GM23338 (cell line): ENCODE measurements around the gene REXO5. TPM values are rescaled to one million over a fixed set of nuclear protein-coding genes. Genes with fewer than 3 reads are reported as not detected.

Experiments
- ATAC-seq: fragments of 200-7000 bp; cut with Tn5 transposase; 3 replicates; pipeline ENCODE4 v1.9.1; 2020
- DNase-seq: peaks from one replicate; pipeline ENCODE4 v3.0.0-alpha.2; 2015; ENCODE audit warnings: low spot score
- H2AFZ ChIP-seq: fragments of 200-600 bp; sonication (generic); 2 replicates; pipeline ENCODE4 v1.8.0; 2016; ENCODE audit warnings: antibody characterized with exemption, mild to moderate bottlenecking, moderate library complexity
- H3F3A ChIP-seq: fragments of 200-600 bp; sonication (generic); replicated peaks from 2 replicates; pipeline ENCODE4 v1.8.0; 2017; ENCODE audit warnings: antibody characterized with exemption, mixed run types, low read depth
- H3K27ac ChIP-seq: fragments of 200-600 bp; sonication (generic); 2 replicates; pipeline ENCODE4 v1.6.1; 2016; ENCODE audit warnings: low read depth
- H3K27me3 ChIP-seq: fragments of 200-600 bp; sonication (generic); 2 replicates; pipeline ENCODE4 v1.8.0; 2016; ENCODE audit warnings: mild to moderate bottlenecking, mixed run types, moderate library complexity; ENCODE audit not compliant: insufficient read depth
- H3K36me3 ChIP-seq: fragments of 200-600 bp; sonication (generic); 2 replicates; pipeline ENCODE4 v1.8.0; 2016; ENCODE audit warnings: mild to moderate bottlenecking; ENCODE audit not compliant: insufficient read depth
- H3K4me1 ChIP-seq: fragments of 200-600 bp; sonication (generic); 2 replicates; pipeline ENCODE4 v1.8.0; 2016; ENCODE audit warnings: mild to moderate bottlenecking, moderate library complexity; ENCODE audit not compliant: insufficient read depth
- H3K4me2 ChIP-seq: fragments of 200-600 bp; sonication (generic); 2 replicates; pipeline ENCODE4 v1.7.1; 2017; ENCODE audit warnings: mixed run types
- H3K4me3 ChIP-seq: fragments of 200-600 bp; sonication (generic); 2 replicates; pipeline ENCODE4 v1.6.1; 2016; ENCODE audit warnings: mixed run types
- H3K79me2 ChIP-seq: fragments of 200-600 bp; sonication (generic); replicated peaks from 2 replicates; pipeline ENCODE4 v1.8.0; 2017; ENCODE audit warnings: mild to moderate bottlenecking; ENCODE audit not compliant: insufficient read depth
- H3K9me2 ChIP-seq: fragments of 200-600 bp; sonication (generic); 2 replicates; pipeline ENCODE4 v1.8.0; 2017; ENCODE audit not compliant: insufficient read depth
- H4K20me1 ChIP-seq: fragments of 200-600 bp; sonication (generic); replicated peaks from 2 replicates; pipeline ENCODE4 v1.8.0; 2017; ENCODE audit warnings: mild to moderate bottlenecking; ENCODE audit not compliant: insufficient read depth
- H3K27ac Mint-ChIP-seq: 2 replicates; pipeline ENCODE4 v1.8.0; 2020; ENCODE audit warnings: inconsistent platforms, mild to moderate bottlenecking, moderate library complexity, mixed read lengths
- H3K27me3 Mint-ChIP-seq: 3 replicates; pipeline ENCODE4 v1.8.0; 2022; ENCODE audit warnings: low read depth, mild to moderate bottlenecking, moderate library complexity, mixed read lengths, inconsistent platforms; ENCODE audit not compliant: insufficient read depth, poor library complexity
- H3K36me3 Mint-ChIP-seq: 3 replicates; pipeline ENCODE4 v1.8.0; 2021; ENCODE audit warnings: low read depth, mild to moderate bottlenecking, inconsistent platforms, moderate library complexity, mixed read lengths
- H3K4me1 Mint-ChIP-seq: 3 replicates; pipeline ENCODE4 v1.8.0; 2020; ENCODE audit warnings: mild to moderate bottlenecking, inconsistent platforms, mixed read lengths
- H3K4me3 Mint-ChIP-seq: 3 replicates; pipeline ENCODE4 v1.8.0; 2021; ENCODE audit warnings: moderate library complexity, mild to moderate bottlenecking, inconsistent platforms, mixed read lengths
- H3K9me3 Mint-ChIP-seq: 3 replicates; pipeline ENCODE4 v1.8.0; 2020; ENCODE audit warnings: moderate library complexity, mild to moderate bottlenecking, inconsistent platforms, mixed read lengths
- CTCF ChIP-seq, 2 experiments: fragments of 200-600 bp in 1 of 2; sonication (generic) in 1 of 2; conservative IDR thresholded peaks; 2 replicates each; pipeline versions ENCODE4 v1.5.1 to v1.6.1; 2016 to 2017; ENCODE audit warnings: antibody characterized with exemption in 2 of 2, low read depth in 2 of 2, mild to moderate bottlenecking in 2 of 2, moderate library complexity in 1 of 2
- EZH2phosphoT487 ChIP-seq: fragments of 200-600 bp; sonication (generic); IDR thresholded peaks from one replicate; pipeline ENCODE4 v1.8.1; 2018; ENCODE audit warnings: antibody characterized with exemption; ENCODE audit not compliant: unreplicated experiment
- JUNB ChIP-seq: IDR thresholded peaks from one replicate; pipeline ENCODE4 v1.6.1; 2016; ENCODE audit warnings: antibody characterized with exemption; ENCODE audit not compliant: unreplicated experiment
- POLR2AphosphoS5 ChIP-seq: IDR thresholded peaks from 2 replicates; pipeline ENCODE4 v1.6.1; 2016; ENCODE audit warnings: antibody characterized with exemption, low read depth
- STAT1 ChIP-seq: IDR thresholded peaks from one replicate; pipeline ENCODE4 v1.6.1; 2016; ENCODE audit warnings: antibody characterized with exemption; ENCODE audit not compliant: unreplicated experiment
- ZNF114 ChIP-seq: fragments of 250-450 bp; sonication (Bioruptor Pico); IDR thresholded peaks from 2 replicates; pipeline ENCODE4 v1.5.0; 2020; ENCODE audit warnings: mild to moderate bottlenecking, moderate library complexity
- ZNF331 ChIP-seq: fragments of 250-450 bp; sonication (Bioruptor Pico); IDR thresholded peaks from 2 replicates; pipeline ENCODE4 v1.5.0; 2020; ENCODE audit warnings: low read depth, mild to moderate bottlenecking, moderate library complexity
- ZNF462 ChIP-seq: fragments of 250-450 bp; sonication (Bioruptor Pico); IDR thresholded peaks from 2 replicates; pipeline ENCODE4 v1.5.0; 2020; ENCODE audit warnings: mild to moderate bottlenecking, moderate library complexity
- polyA plus RNA-seq: library from polyadenylated mRNA; unstranded; fragments of >200 nt; fragmentation: Nextera tagmentation; extraction: Ambion mirVana; gene quantifications from 2 replicates; pipeline ENCODE4 v1.2.1, GENCODE V29; 2016
- total RNA-seq: library from RNA; depleted of rRNA; stranded (reverse); fragments of >200 nt; shearing (Covaris generic); gene quantifications from 2 replicates; pipeline ENCODE4 v1.2.3, GENCODE V29; 2014
- TF ChIP-seq, protein P1 (sequence below): IDR thresholded peaks from 2 replicates; pipeline ENCODE4 v1.6.1; 2016; ENCODE audit warnings: antibody characterized with exemption
- TF ChIP-seq, protein P2 (sequence below): IDR thresholded peaks from one replicate; pipeline ENCODE4 v1.6.1; 2018; ENCODE audit warnings: antibody characterized with exemption; ENCODE audit not compliant: unreplicated experiment

Gene REXO5
- total and polyA plus RNA-seq, 2 experiments from 2014 or later, result 6.5 to 6.9 TPM

DNA sequence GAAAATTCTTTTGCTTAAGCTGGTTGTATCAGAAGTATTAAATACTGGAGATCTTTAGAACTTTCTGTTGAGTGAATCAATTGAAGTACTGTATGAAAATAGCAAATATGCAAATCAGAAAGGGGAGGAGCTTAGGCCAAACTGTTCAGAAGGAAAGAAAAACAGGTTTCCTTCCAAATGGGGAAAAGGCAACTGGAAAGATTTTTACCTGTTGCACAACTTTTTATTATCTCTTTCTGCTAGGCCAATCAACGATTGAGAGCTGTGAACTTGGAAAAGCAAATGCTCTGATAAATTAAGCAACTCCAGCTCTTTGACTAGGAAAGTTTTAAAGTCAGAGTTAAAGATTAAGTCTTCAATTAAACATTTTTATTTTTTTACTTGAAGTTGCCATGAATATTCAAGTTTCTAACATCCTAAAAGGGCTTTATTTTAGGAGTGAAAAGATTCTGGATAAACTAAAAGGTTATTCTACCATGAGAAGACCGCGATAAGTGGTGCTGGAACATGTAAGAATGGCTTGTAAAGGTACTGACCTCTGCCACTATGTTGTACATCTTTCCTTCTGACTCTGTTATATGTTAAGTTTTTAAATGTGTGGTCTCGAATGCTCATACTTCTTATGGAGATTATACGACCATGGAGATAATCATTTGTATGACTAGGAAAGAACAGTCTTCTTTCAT is 77.4 kb downstream of the REXO5 start (continued):
- TF ChIP-seq CTCF (conservative IDR thresholded peaks at IDR 0.05; ENCODE audit: low read depth in 2 of 2) (no peak), ZNF331 (CRISPR knock-in tag) (no peak)
- TF ChIP-seq, protein P1, sequence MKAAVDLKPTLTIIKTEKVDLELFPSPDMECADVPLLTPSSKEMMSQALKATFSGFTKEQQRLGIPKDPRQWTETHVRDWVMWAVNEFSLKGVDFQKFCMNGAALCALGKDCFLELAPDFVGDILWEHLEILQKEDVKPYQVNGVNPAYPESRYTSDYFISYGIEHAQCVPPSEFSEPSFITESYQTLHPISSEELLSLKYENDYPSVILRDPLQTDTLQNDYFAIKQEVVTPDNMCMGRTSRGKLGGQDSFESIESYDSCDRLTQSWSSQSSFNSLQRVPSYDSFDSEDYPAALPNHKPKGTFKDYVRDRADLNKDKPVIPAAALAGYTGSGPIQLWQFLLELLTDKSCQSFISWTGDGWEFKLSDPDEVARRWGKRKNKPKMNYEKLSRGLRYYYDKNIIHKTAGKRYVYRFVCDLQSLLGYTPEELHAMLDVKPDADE, result no peak

- no peak overlapping the region for H3K4me3 Mint-ChIP-seq
- ATAC-seq, result no peak
- H3K36me3 Mint-ChIP-seq, result peaks cover 3% of the 10 kb centered on the region; the same call in 1 of the 3 replicates
- peaks cover 95% of the 10 kb centered on the region for H3K79me2 ChIP-seq
- no peak overlapping the region for H2AFZ ChIP-seq
- no peak overlapping the region for H3K4me2 ChIP-seq
- no peaks in the 10 kb centered on the region for H3K9me3 Mint-ChIP-seq
- H3F3A ChIP-seq, result no peaks in the 10 kb centered on the region
- H3K27me3 Mint-ChIP-seq, result peaks cover 3% of the 10 kb centered on the region
- no peak overlapping the region for H3K27ac ChIP-seq
- no peak overlapping the region for H3K4me3 ChIP-seq
- no peaks in the 10 kb centered on the region; the same call in 1 of the 2 replicates for H4K20me1 ChIP-seq
- H3K36me3 ChIP-seq, result no peaks in the 10 kb centered on the region
- peaks cover 10% of the 10 kb centered on the region; the same call in 1 of the 2 replicates for H3K4me1 ChIP-seq
- H3K4me1 Mint-ChIP-seq, result peaks cover 11% of the 10 kb centered on the region; the same call in 2 of the 3 replicates
- DNase-seq, result no peak
- H3K9me2 ChIP-seq, result no peaks in the 10 kb centered on the region
- H3K27ac Mint-ChIP-seq, result no peak overlapping the region
- no peaks in the 10 kb centered on the region for H3K27me3 ChIP-seq
- no peak for TF ChIP-seq STAT1
- TF ChIP-seq EZH2phosphoT487, result no peak
- no peak for TF ChIP-seq ZNF462 (CRISPR knock-in tag)
- TF ChIP-seq, protein P1, result no peak
- TF ChIP-seq JUNB, result no peak
- no peak for TF ChIP-seq ZNF331 (CRISPR knock-in tag)
- no peak for TF ChIP-seq ZNF114 (CRISPR knock-in tag)
- TF ChIP-seq, protein P2, sequence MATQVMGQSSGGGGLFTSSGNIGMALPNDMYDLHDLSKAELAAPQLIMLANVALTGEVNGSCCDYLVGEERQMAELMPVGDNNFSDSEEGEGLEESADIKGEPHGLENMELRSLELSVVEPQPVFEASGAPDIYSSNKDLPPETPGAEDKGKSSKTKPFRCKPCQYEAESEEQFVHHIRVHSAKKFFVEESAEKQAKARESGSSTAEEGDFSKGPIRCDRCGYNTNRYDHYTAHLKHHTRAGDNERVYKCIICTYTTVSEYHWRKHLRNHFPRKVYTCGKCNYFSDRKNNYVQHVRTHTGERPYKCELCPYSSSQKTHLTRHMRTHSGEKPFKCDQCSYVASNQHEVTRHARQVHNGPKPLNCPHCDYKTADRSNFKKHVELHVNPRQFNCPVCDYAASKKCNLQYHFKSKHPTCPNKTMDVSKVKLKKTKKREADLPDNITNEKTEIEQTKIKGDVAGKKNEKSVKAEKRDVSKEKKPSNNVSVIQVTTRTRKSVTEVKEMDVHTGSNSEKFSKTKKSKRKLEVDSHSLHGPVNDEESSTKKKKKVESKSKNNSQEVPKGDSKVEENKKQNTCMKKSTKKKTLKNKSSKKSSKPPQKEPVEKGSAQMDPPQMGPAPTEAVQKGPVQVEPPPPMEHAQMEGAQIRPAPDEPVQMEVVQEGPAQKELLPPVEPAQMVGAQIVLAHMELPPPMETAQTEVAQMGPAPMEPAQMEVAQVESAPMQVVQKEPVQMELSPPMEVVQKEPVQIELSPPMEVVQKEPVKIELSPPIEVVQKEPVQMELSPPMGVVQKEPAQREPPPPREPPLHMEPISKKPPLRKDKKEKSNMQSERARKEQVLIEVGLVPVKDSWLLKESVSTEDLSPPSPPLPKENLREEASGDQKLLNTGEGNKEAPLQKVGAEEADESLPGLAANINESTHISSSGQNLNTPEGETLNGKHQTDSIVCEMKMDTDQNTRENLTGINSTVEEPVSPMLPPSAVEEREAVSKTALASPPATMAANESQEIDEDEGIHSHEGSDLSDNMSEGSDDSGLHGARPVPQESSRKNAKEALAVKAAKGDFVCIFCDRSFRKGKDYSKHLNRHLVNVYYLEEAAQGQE, result no peak
- no peak for TF ChIP-seq POLR2AphosphoS5
Observed at GRCh38 chr16:20884240-20884556, 77.9 kb downstream of the REXO5 start.
